SU-DHL-6 (cell line): ENCODE measurements around the gene RPTOR.

Experiments used
- CTCF ChIP-seq: fragments of 200-600 bp; sonication (generic); IDR thresholded peaks from one replicate; pipeline ENCODE4 v1.5.1; 2017; ENCODE audit warnings: antibody characterized with exemption, mild to moderate bottlenecking, low read length, moderate library complexity; ENCODE audit not compliant: insufficient read depth, poor library complexity, severe bottlenecking
- EZH2phosphoT487 ChIP-seq: fragments of 200-600 bp; sonication (generic), shearing (Covaris generic); conservative IDR thresholded peaks from 2 replicates; pipeline ENCODE4 v1.6.1; 2018; ENCODE audit warnings: mild to moderate bottlenecking, antibody characterized with exemption, low read length, moderate library complexity, mixed read lengths

- TF ChIP-seq CTCF: no peak
- no peak for TF ChIP-seq EZH2phosphoT487
These were observed 42.7 kb upstream of the RPTOR start for GRCh38 chr17:80501741-80502577.
